Stimulated activated naive CD8-positive, alpha-beta T cell treated with anti-CD3 and anti-CD28 coated beads, Interleukin-15, Interleukin-2, amounts not matched to agents 100 U/mL and 50 U/mL, for 24 hours (primary cell): Measurements from ENCODE around the gene CEACAM21.
A peak's percentile ranks its signal among the peaks of the same experiment; 100 is the strongest.
"Not testable (repeated sequence)": the region's sequence is repeated elsewhere in the genome, so short reads cannot be mapped to it uniquely, and the experiment has no call there.

Source experiments
- ATAC-seq: fragments of 150-1000 bp; cut with Tn5 transposase; one replicate; pipeline ENCODE4 v1.10.0; 2021
- DNase-seq: peaks from one replicate; pipeline ENCODE4 v3.0.0; 2021

CEACAM21 gene

DNA sequence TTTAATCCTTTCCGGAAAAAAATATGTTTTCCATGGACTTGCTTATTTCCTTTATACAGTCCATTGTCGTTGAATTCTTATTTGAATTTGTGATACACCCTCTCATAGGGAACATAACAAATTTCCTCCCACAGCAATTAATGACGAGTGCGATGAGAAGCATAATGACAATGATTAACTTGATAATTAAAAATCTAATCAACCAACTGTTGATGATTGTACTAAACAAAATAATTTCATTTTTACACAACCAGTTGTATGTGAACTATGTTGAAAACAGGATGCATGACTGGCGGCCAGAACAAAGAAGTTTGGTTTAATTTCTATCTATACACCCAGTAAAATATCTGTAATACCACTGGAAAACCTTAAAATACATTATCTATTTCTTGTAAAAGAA, 26.1 kb upstream of the CEACAM21 start:
- DNase-seq (no peak), ATAC-seq (no peak)

DNA sequence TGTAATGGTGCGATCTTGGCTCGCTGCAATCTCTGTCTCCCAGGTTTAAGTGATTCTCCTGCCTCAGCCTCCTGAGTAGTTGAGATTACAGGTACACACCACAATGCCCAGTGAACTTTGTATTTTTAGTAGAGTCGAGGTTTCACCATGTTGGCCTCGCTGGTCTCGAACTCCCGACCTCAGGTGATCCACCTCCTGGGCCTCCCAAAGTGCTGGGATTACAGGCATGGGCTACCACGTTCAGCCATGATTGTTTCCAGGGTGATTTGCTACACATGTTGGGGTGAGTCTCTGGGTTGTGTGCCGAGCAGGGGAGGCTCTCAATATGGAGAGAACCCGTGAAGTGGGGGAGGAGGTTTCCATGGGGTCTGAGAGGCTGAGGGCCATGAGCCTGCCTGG, 24.8 kb upstream of the CEACAM21 start:
- DNase-seq (no peak), ATAC-seq (no peak)

DNA sequence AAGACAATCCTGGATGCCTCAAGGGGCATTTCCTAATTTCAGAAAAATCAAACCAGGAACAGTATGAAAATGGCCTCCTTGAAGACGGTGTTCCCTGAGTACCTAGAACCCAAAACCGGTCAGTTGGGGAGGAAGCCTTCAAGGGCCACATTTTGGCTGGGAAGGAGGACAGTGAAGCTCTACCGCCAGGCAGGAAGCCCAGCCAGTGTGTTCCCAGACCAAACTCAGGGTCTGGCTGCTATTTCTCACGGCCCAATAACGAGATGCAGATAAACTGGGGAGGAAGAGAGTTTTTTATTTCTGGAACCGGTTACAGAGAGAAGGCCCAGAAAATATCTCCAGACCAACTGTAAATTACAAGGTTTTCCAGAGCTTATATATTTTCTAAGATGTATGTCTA, 24.3 kb upstream of the CEACAM21 start:
- no peak for ATAC-seq
- no peak for DNase-seq

DNA sequence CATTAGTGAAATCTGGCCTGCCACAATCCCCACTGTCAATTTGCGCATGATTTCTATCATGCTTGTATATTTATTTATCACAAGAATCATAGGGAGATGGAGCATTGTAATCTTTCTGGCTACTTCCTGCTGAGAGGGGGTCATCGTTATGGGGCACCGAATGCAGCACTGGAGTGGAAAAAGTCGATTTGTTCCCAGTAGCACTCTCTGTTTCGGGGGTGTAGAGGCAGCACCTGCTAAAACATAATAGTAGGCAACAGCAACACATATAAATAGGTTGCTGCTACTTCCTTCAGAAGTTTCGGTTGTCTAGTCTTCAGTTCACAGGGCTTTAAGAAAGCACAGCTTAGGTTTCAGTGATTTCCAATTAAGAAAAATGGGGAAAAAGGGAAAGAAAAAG, 23.4 kb upstream of the CEACAM21 start:
- DNase-seq = no peak
- no peak for ATAC-seq

DNA sequence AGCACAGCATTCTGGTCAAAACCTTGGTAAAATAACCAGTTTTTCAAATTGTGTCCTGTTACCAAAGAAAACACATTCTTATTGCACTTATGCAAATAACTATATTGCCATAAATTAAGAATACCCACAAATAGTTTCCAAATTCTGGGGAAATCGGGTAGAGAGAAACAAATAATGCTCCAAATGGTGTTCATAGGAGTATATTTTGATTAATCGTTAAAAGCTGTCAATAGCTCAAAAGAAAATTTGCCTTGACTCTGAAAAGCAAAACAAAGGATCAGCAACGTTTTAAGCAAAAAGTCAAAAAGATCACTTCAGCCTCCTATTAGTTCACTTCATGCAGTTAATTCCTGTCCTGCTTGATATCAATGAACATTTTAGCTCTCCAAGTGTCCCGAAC, 22.2 kb upstream of the CEACAM21 start:
- no peak for ATAC-seq
- no peak for DNase-seq

DNA sequence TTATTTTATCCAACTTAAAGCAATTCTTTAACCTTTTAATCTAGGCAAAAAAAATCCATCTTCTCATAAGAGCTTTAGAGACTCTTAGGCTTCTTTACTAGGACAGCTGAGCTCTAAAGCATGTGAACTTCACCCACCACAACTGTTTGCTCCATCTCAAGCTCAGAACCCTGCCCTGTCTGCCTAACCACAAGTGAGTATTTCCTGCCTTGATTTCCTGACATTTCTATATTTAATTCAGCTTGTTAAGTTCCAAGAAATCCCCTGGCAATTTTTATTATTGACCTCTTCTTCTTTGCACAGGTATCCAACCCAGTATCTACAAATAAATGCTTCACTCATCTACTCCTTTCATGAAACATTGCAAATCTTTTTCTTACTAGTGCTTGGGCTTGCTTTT, 21.1 kb upstream of the CEACAM21 start:
- DNase-seq = no peak

DNA sequence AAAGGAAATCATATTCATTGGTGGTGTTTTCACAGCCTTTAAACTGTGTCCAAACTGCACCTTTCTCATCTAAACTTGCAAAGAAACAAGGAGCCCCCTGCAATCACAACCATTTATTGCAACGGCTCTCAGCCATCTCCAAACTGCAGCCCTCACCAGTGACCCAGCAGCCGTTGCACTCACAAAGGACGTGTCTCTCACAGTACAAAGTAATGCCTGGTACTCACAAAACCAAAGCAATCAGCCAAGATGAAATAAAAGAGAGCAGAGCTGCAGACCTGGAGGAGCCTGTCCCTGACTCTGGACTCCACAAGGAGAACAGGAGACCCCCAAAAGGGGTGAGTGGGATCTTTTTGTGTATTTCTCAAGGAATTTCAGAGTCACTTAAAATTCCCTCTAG, 20.2 kb upstream of the CEACAM21 start:
- DNase-seq (no peak), ATAC-seq (peak; percentile 10)

More for the DNA sequence above, 21.1 kb upstream of the CEACAM21 start:
- peak; percentile 43 for ATAC-seq

- DNase-seq = peak; percentile 56
- ATAC-seq = peak; percentile 79
Observed at GRCh38 chr19:41563854-41564514, 12.0 kb upstream of the CEACAM21 start.

GRCh38 chr19:41564515-41565378, 11.2 kb upstream of the CEACAM21 start:
- DNase-seq (peak; percentile 36), ATAC-seq (no peak)

GRCh38 chr19:41565379-41565720, 10.6 kb upstream of the CEACAM21 start:
- ATAC-seq = no peak

GRCh38 chr19:41566001-41566400, 10.0 kb upstream of the CEACAM21 start:
- DNase-seq = no peak
- ATAC-seq = no peak

More at GRCh38 chr19:41565379-41565720, 10.6 kb upstream of the CEACAM21 start:
- no peak for DNase-seq

- DNase-seq (no peak), ATAC-seq (no peak)
Observed at GRCh38 chr19:41569481-41570150, 6.3 kb upstream of the CEACAM21 start.

DNA sequence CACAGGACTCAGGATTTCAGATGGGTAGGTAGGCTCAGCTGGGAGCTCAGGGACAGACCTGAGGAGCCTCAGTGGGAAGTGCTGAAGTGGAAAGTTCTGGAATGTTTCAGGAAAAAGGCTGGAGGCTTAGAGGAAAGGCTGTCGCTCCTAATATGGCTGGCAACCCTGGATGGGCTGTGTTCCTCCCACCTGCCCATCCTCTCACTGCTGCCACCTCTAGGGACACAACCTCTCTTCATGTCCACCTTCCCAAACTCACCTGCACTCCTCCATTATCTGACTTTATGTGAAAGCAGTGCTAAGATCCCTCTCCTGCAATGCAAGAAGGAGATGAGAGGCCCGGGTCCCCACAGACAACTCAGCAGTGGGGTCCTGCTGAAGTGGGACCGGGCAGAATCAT, 5.8 kb upstream of the CEACAM21 start:
- ATAC-seq = no peak
- DNase-seq = no peak

DNA sequence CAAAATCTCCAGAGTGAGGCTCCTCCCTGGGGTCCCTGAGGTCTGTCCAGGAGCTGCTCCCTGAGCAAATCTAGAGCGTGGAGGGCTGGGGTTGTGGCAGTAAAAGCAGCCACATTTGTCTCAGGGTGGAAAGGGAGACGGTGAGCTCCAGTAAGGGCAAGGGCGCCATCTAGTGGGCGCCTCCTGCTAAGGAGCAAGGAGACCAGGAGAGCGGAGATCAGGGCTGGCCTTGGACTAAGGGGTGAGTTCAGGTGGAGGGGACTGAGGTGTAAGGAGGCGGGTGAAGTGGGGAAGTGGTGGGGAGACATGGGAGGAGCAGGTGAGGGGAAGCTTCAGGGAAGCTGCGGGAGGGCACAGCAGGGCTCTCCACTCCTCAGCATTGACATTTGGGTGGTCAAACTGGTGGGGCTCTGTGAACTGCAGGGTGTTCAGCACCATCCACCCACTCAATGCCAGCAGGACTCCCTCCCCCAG, 5.3 kb upstream of the CEACAM21 start:
- DNase-seq = peak; percentile 87
- peak; percentile 97 for ATAC-seq

GRCh38 chr19:41577144-41577830, 1.3 kb downstream of the CEACAM21 start:
- DNase-seq (no peak), ATAC-seq (no peak)

- DNase-seq = no peak
- ATAC-seq = no peak
Observed at GRCh38 chr19:41577833-41578232, 1.9 kb downstream of the CEACAM21 start.

DNA sequence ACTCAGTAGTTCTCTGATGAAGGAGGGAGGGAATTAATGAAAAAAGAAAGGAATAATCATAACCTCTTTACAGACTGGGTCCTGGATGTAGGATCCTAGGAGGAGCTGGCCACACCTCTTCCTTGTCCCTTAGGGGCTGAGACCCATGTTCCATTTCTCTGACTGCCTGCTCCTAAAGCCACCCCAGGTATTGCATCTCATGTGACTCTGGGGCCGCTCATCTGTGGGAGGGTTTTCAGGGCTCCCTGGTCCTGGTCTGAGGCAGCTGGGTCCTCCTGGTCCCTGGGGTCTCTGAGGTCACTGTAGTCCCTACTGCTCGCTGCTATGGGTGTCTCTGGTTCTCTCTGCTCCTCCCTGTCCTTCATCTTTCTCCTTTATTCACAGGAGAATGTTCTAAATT, 2.9 kb downstream of the CEACAM21 start:
- no peak for DNase-seq
- no peak for ATAC-seq

DNA sequence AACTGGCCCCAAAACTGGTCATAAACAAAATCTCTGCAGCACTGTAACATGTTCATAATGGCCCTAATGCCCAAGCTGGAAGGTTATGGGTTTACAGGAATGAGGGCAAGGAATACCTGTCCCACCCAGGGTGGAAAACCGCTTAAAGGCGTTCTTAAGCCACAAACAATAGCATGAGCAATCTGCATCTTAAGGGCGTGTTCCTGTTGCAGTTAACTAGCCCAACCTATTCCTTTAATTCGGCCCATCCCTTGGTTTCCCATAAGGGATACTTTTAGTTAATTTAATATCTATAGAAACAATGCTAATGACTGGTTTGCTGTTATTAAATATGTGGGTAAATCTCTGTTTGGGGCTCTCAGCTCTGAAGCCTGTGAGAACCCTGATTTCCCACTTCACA, 5.1 kb downstream of the CEACAM21 start:
- not testable (repeated sequence) for ATAC-seq, DNase-seq

- not testable (repeated sequence) for DNase-seq, ATAC-seq
Observed at GRCh38 chr19:41582577-41583182, 6.7 kb downstream of the CEACAM21 start.

GRCh38 chr19:41584260-41584810, 8.4 kb downstream of the CEACAM21 start:
- DNase-seq (no peak), ATAC-seq (no peak)

DNA sequence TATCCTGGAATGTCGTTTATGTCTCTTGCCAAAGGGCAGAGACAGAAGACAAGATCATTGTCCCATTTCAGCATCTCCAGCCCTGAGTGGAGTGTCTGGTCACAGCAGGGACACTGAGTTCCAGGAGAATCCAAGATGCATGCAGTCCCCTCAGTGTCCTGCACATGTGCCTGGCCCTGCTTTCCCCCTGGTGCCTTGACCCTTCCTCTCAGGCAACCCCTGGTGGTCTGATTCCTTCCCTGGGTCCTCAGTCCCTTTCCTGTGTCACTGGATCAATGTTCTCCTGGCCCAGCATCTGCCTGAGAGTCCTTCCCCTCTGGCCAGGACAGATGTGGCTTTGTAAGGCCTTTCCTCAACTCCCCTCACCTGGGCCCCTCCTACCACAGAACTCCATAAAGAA, 9.0 kb downstream of the CEACAM21 start:
- ATAC-seq (no peak), DNase-seq (no peak)

DNA sequence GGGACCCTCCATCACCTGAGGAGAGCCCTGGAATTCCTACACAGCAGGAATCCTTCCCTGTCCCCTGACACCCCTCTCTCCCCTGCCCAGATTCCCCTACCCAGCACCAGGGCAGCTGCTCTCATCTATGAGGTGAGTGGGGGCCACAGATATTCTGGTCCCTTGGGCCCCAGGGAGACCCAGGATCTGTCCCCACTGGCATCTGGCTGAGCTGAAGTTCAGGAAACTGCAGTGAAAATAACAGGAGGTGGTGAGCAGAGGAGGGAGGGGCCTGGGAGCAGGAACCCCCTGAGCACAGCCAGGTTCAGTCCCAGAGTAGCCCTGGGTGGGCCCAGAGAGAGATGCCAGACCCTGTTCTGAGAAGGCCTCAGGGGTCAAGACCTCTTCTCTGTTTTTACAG, 10.1 kb downstream of the CEACAM21 start:
- no peak for DNase-seq
- ATAC-seq = no peak
